CD14-positive monocyte (primary cell): ENCODE data around the gene ADGRL3. TPM values are rescaled to one million over a fixed set of nuclear protein-coding genes. Genes with fewer than 3 reads are reported as not detected.

Experiments
- DNase-seq, 3 donors: peaks; one replicate each; pipeline ENCODE4 v3.0.0-alpha.2; 2011 to 2022
- H2AFZ ChIP-seq: 2 replicates; pipeline ENCODE4 v1.6.0; 2012; ENCODE audit warnings: mild to moderate bottlenecking, low read depth, low read length, inconsistent platforms; ENCODE audit not compliant: insufficient read depth, poor library complexity, severe bottlenecking
- H3K27ac ChIP-seq, 2 donors: 1 replicate in 1 of 2; 2 replicates in 1 of 2; pipeline ENCODE4 v1.5.1; 2012 to 2013; ENCODE audit warnings: low read length in 2 of 2, control low read depth in 1 of 2, inconsistent platforms in 1 of 2, low read depth in 1 of 2, mild to moderate bottlenecking in 1 of 2
- H3K27me3 ChIP-seq, 2 donors: one replicate each; pipeline versions ENCODE4 v1.6.0 to v1.6.1; 2011 to 2013; ENCODE audit warnings: low read length in 2 of 2; ENCODE audit not compliant: control insufficient read depth in 2 of 2, insufficient read depth in 2 of 2
- H3K36me3 ChIP-seq, 2 donors: replicated peaks in 1 of 2; 1 replicate in 1 of 2; 2 replicates in 1 of 2; pipeline versions ENCODE4 v1.5.1 to v1.6.1; 2012 to 2013; ENCODE audit warnings: low read length in 2 of 2, control low read depth in 1 of 2, inconsistent platforms in 1 of 2, mild to moderate bottlenecking in 1 of 2; ENCODE audit not compliant: insufficient read depth in 2 of 2, control insufficient read depth in 1 of 2
- H3K4me1 ChIP-seq, 2 donors: 1 replicate in 1 of 2; 2 replicates in 1 of 2; pipeline versions ENCODE4 v1.5.1 to v1.6.1; 2012 to 2013; ENCODE audit warnings: low read length in 2 of 2, control low read depth in 1 of 2, inconsistent platforms in 1 of 2, mild to moderate bottlenecking in 1 of 2, moderate library complexity in 1 of 2; ENCODE audit not compliant: insufficient read depth in 2 of 2, control insufficient read depth in 1 of 2
- H3K4me2 ChIP-seq: replicated peaks from 2 replicates; pipeline ENCODE3; 2012; ENCODE audit warnings: low read length, moderate library complexity, mild to moderate bottlenecking; ENCODE audit not compliant: poor library complexity, severe bottlenecking; ENCODE audit errors: extremely low read depth
- H3K4me3 ChIP-seq, 3 experiments: fragments of 200-600 bp in 1 of 3; sonication (generic) in 1 of 3; replicated peaks in 1 of 3; 1 replicate in 2 of 3; 2 replicates in 1 of 3; pipeline ENCODE4 v1.5.1; 2011 to 2013; ENCODE audit warnings: low read length in 3 of 3, mild to moderate bottlenecking in 3 of 3, control low read depth in 2 of 3, low read depth in 2 of 3, inconsistent platforms in 1 of 3, moderate library complexity in 1 of 3
- H3K79me2 ChIP-seq: 2 replicates; pipeline ENCODE4 v1.6.0; 2012; ENCODE audit warnings: mild to moderate bottlenecking, control low read depth, inconsistent platforms, low read length, moderate library complexity; ENCODE audit not compliant: insufficient read depth
- H3K9ac ChIP-seq: 2 replicates; pipeline ENCODE4 v1.6.0; 2017; ENCODE audit warnings: low read length, mild to moderate bottlenecking; ENCODE audit not compliant: insufficient read depth, poor library complexity, severe bottlenecking
- H3K9me3 ChIP-seq, 2 donors: replicated peaks in 1 of 2; 1 replicate in 1 of 2; 2 replicates in 1 of 2; pipeline versions ENCODE4 v1.5.1 to v1.6.1; 2012 to 2013; ENCODE audit warnings: low read length in 2 of 2, control low read depth in 1 of 2; ENCODE audit not compliant: control insufficient read depth in 1 of 2, insufficient read depth in 1 of 2
- H4K20me1 ChIP-seq: 2 replicates; pipeline ENCODE4 v1.6.0; 2012; ENCODE audit warnings: mild to moderate bottlenecking, low read length, control low read depth, moderate library complexity; ENCODE audit not compliant: insufficient read depth
- H3K27ac Mint-ChIP-seq, 7 donors: one replicate each; pipeline ENCODE4 v1.8.0; 2020; ENCODE audit warnings: mild to moderate bottlenecking in 7 of 7, mixed read lengths in 7 of 7, moderate library complexity in 6 of 7, inconsistent platforms in 2 of 7
- H3K27me3 Mint-ChIP-seq, 3 donors: one replicate each; pipeline ENCODE4 v1.8.0; 2021 to 2022; ENCODE audit warnings: low read depth in 3 of 3, mild to moderate bottlenecking in 3 of 3, mixed read lengths in 3 of 3, moderate library complexity in 3 of 3, inconsistent platforms in 1 of 3
- H3K36me3 Mint-ChIP-seq, 2 donors: one replicate each; pipeline ENCODE4 v1.8.0; 2020; ENCODE audit warnings: mixed read lengths in 2 of 2, inconsistent platforms in 1 of 2, mild to moderate bottlenecking in 1 of 2
- H3K4me1 Mint-ChIP-seq: one replicate; pipeline ENCODE4 v1.8.0; 2020; ENCODE audit warnings: mild to moderate bottlenecking, mixed read lengths
- H3K4me3 Mint-ChIP-seq, 2 donors: one replicate each; pipeline ENCODE4 v1.8.0; 2020; ENCODE audit warnings: mild to moderate bottlenecking in 2 of 2, mixed read lengths in 2 of 2, moderate library complexity in 1 of 2
- H3K9me3 Mint-ChIP-seq, 7 donors: one replicate each; pipeline ENCODE4 v1.8.0; 2020 to 2022; ENCODE audit warnings: mixed read lengths in 7 of 7, mild to moderate bottlenecking in 6 of 7, moderate library complexity in 6 of 7, inconsistent platforms in 2 of 7
- WGBS: methylation state at CpG from one replicate; pipeline ENCODE4 v1.1.5; 2013; ENCODE audit warnings: missing lambda C conversion rate; ENCODE audit not compliant: insufficient coverage; 5-methylcytosine and 5-hydroxymethylcytosine counted together
- intact Hi-C, 2 donors: fragments of 100-400 bp; cut with micrococcal nuclease; formaldehyde crosslinking; loops; one replicate each; pipeline versions ENCODE4 v1.15.0 to v1.15.1; 2023
- polyA plus RNA-seq, 3 donors: library from polyadenylated mRNA; depleted of rRNA in 1 of 3; unstranded in 2 of 3; stranded (reverse) in 1 of 3; fragments of 300-500 nt in 2 of 3; fragments of >200 nt in 1 of 3; fragmentation: Illumina TruSeq in 2 of 3; gene quantifications; 1 replicate in 2 of 3; 2 replicates in 1 of 3; pipeline ENCODE4 v1.2.3, GENCODE V29; 2012 to 2021
- TF ChIP-seq, protein P1 (sequence below): fragments of 200-600 bp; IDR thresholded peaks from one replicate; pipeline ENCODE4 v1.8.0; 2022; ENCODE audit warnings: antibody characterized with exemption, mild to moderate bottlenecking

ADGRL3 gene
- polyA plus RNA-seq, 3 donors, result not detected

DNA sequence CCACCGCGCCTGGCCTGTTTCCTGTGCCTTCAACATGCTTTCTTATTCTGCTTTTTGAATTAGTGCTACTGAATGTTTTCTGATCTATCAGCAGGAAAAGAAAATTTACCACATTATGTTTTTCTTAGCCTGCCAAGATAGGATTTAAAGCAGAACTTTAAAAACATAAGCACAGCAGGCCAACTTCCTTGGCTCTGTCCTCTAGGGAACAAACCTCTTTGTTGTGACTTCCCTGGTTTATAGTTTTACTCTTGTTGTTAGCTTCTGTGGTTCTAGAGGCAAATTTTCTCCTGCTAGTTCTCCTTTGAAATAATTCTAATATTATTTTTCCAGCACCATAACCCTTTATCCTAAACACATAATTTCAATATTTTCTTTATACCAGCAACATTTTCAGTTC, 605.1 kb downstream of the ADGRL3 start:
- Mint-ChIP-seq H3K36me3 (no peaks in the 10 kb centered on the region), H3K9me3 (peaks cover 0 to 4% (median 2%) of the 10 kb centered on the region in 7 donors), H3K27ac (no peak overlapping the region), H3K4me3 (no peak overlapping the region), H3K4me1 (no peaks in the 10 kb centered on the region), H3K27me3 (no peaks in the 10 kb centered on the region)
- Histone ChIP-seq H3K9ac (no peak overlapping the region), H3K27ac (no peak overlapping the region), H3K79me2 (no peaks in the 10 kb centered on the region), H3K27me3 (no peaks in the 10 kb centered on the region), H2AFZ (no peak overlapping the region), H3K36me3 (no peaks in the 10 kb centered on the region), H3K4me3 (no peak overlapping the region), H3K4me1 (no peaks in the 10 kb centered on the region), H3K9me3 (no peaks in the 10 kb centered on the region), H4K20me1 (no peaks in the 10 kb centered on the region), H3K4me2 (no peak overlapping the region)
- DNase-seq, result no peak
- TF ChIP-seq, protein P1, sequence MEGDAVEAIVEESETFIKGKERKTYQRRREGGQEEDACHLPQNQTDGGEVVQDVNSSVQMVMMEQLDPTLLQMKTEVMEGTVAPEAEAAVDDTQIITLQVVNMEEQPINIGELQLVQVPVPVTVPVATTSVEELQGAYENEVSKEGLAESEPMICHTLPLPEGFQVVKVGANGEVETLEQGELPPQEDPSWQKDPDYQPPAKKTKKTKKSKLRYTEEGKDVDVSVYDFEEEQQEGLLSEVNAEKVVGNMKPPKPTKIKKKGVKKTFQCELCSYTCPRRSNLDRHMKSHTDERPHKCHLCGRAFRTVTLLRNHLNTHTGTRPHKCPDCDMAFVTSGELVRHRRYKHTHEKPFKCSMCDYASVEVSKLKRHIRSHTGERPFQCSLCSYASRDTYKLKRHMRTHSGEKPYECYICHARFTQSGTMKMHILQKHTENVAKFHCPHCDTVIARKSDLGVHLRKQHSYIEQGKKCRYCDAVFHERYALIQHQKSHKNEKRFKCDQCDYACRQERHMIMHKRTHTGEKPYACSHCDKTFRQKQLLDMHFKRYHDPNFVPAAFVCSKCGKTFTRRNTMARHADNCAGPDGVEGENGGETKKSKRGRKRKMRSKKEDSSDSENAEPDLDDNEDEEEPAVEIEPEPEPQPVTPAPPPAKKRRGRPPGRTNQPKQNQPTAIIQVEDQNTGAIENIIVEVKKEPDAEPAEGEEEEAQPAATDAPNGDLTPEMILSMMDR, result no peak
- intact Hi-C loops, result no loop called here
- 100% methylated on average over 1 of the region's 2 CpGs for WGBS

DNA sequence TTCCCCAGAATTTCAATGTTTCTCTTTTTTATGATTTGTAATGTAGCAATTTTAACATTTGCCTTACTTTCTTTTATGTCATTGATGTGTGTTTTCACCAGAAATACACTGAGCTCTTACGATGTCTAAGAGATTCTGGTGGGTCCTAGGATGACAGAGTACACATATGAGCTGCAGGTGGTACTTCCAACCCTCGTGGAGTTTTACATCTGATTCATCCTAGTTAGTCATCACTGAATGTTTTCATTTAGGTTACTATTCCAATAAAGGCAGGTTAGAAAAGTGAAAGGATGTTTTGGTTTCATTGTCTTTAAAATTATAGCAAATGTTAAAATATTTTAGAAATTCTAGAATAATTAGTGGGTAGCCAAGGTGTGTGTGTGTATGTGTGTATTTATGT, 605.9 kb downstream of the ADGRL3 start:
- Mint-ChIP-seq H3K27ac (no peak overlapping the region), H3K27me3 (no peaks in the 10 kb centered on the region), H3K9me3 (peaks cover 0 to 4% (median 2%) of the 10 kb centered on the region in 7 donors), H3K4me3 (no peak overlapping the region), H3K36me3 (no peaks in the 10 kb centered on the region), H3K4me1 (no peaks in the 10 kb centered on the region)
- Histone ChIP-seq H3K27me3 (no peaks in the 10 kb centered on the region), H3K4me1 (no peaks in the 10 kb centered on the region), H3K27ac (no peak overlapping the region), H3K9me3 (no peaks in the 10 kb centered on the region), H3K36me3 (no peaks in the 10 kb centered on the region), H3K4me2 (no peak overlapping the region), H3K79me2 (no peaks in the 10 kb centered on the region), H3K4me3 (no peak overlapping the region), H4K20me1 (no peaks in the 10 kb centered on the region), H2AFZ (no peak overlapping the region), H3K9ac (no peak overlapping the region)
- no CpG with 5 or more reads among the region's 2 CpGs for WGBS
- DNase-seq, result no peak
- TF ChIP-seq, protein P1, result no peak
- intact Hi-C loops, result no loop called here
